HepG2 (cell line): ENCODE data around the gene EFNA4. TPM values are rescaled to one million over a fixed set of nuclear protein-coding genes. Genes with fewer than 3 reads are reported as not detected.

Source experiments
- HIVEP1 ChIP-seq: sonication (generic); formaldehyde crosslinking; IDR thresholded peaks from 2 replicates; pipeline ENCODE4 v1.4.0; 2020; ENCODE audit warnings: mild to moderate bottlenecking, missing genetic modification reagents
- HMGXB4 ChIP-seq, 2 experiments: sonication (generic) in 1 of 2; formaldehyde crosslinking in 1 of 2; IDR thresholded peaks; 2 replicates each; pipeline versions ENCODE4 v1.4.0 to v1.6.1; 2018 to 2020; ENCODE audit warnings: missing genetic modification reagents in 2 of 2, borderline replicate concordance in 1 of 2, low read depth in 1 of 2, mild to moderate bottlenecking in 1 of 2, missing biosample characterization in 1 of 2
- MXD3 ChIP-seq: IDR thresholded peaks from 2 replicates; pipeline ENCODE4 v1.6.1; 2016; ENCODE audit warnings: mild to moderate bottlenecking, missing biosample characterization, missing genetic modification reagents
- NFKB2 ChIP-seq: sonication (generic); formaldehyde crosslinking; IDR thresholded peaks from 2 replicates; pipeline ENCODE4 v1.4.0; 2020; ENCODE audit warnings: missing genetic modification reagents, borderline replicate concordance
- PCBP1 ChIP-seq: fragments of 200-400 bp; formaldehyde crosslinking; IDR thresholded peaks from 2 replicates; pipeline ENCODE4 v1.6.1; 2017; ENCODE audit warnings: mild to moderate bottlenecking, low read depth, low read length, borderline replicate concordance
- PRPF4 ChIP-seq: fragments of 200-400 bp; formaldehyde crosslinking; IDR thresholded peaks from 2 replicates; pipeline ENCODE4 v1.6.1; 2016; ENCODE audit warnings: low read length, low read depth; ENCODE audit not compliant: poor library complexity, severe bottlenecking
- RXRB ChIP-seq: IDR thresholded peaks from 2 replicates; pipeline ENCODE4 v1.6.1; 2016; ENCODE audit warnings: borderline replicate concordance, missing genetic modification reagents, missing compliant biosample characterization
- SSRP1 ChIP-seq: IDR thresholded peaks from 2 replicates; pipeline ENCODE4 v1.6.1; 2016; ENCODE audit warnings: control low read depth
- ZBED4 ChIP-seq: sonication (generic); formaldehyde crosslinking; IDR thresholded peaks from 2 replicates; pipeline ENCODE4 v1.4.0; 2020; ENCODE audit warnings: missing genetic modification reagents, borderline replicate concordance
- ZNF503 ChIP-seq: sonication (generic); formaldehyde crosslinking; IDR thresholded peaks from 2 replicates; pipeline ENCODE4 v1.4.0; 2020; ENCODE audit warnings: missing genetic modification reagents
- ZNF644 ChIP-seq: IDR thresholded peaks from 2 replicates; pipeline ENCODE4 v1.6.1; 2016; ENCODE audit warnings: low read depth
- polyA plus RNA-seq, 8 experiments: library from polyadenylated mRNA; depleted of rRNA in 3 of 8; stranded (reverse) in 7 of 8; unstranded in 1 of 8; fragments of >200 nt; fragmentation: Illumina TruSeq in 4 of 8; extraction: Trizol in 4 of 8; gene quantifications; 2 replicates each; pipeline versions ENCODE4 v1.2.1 to v1.2.3, GENCODE V29; 2011 to 2016; ENCODE audit warnings: low read depth in 4 of 8, missing spikeins in 1 of 8, mixed read lengths in 1 of 8; ENCODE audit not compliant: insufficient read depth in 1 of 8
- total RNA-seq, 5 experiments: library from RNA; depleted of rRNA; stranded (reverse); fragments of >200 nt; fragmentation: Illumina TruSeq; extraction: Trizol; gene quantifications; 2 replicates each; pipeline ENCODE4 v1.2.3, GENCODE V29; 2016; ENCODE audit warnings: low read depth in 1 of 5
- TF ChIP-seq, protein P1 (sequence below): sonication (generic); formaldehyde crosslinking; IDR thresholded peaks from 2 replicates; pipeline ENCODE4 v1.5.0; 2020; ENCODE audit warnings: missing genetic modification reagents, mild to moderate bottlenecking, borderline replicate concordance
- TF ChIP-seq, protein P2 (sequence below): sonication (generic); formaldehyde crosslinking; conservative IDR thresholded peaks from 2 replicates; pipeline ENCODE4 v1.8.0; 2022; ENCODE audit warnings: low read depth, missing genetic modification reagents

The EFNA4 gene
- total and polyA plus RNA-seq, 2 of the 13 experiments (the other 11 are each of a cell fraction or from before 2014, with no cell fraction given), result 12.0 to 17.2 TPM

DNA sequence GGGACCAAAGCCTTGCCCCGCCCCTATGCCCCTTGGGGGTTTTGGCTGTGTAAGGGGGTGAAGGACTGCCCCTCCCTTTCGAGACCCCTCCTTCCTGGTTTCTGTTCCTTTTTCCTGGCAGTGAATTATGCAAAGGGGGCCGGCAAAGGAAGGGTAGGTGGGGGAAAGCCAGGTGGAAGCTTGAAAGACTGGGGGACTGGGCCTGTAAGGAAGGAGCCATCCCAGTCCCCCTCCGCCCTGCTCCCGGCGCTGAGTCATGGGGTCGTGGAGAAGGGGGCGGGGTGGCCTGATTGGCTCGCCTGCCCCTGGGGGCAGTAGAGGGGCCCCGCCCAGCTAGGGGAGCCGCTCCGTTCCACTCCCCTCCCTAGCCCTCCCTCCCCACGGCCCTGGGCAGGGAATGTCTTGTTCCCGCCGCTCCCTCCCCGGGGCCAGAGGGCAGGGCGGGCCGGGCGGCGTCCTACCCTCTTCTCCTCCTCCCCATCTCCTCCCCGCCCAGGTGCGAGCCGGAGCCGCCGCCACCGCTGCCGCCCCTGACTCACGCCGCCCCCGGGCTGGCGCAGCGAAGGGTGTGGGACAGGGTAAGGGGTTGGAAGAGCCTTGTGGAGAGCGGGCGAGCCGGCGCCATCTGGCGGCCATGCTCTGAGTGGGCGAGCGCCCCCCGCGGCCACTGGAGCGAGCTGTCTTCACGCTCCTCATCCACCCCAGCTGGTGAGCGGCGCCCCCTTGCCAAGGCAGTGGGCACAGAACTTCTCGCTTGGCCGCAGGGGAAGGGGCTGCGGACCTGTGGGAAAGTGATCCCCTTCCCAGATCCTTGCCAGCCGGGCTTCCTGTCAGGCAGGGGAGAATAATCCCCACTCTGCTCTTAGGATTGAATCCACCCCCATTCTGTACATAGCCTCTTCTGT is 46.2 kb upstream of the EFNA4 start (continued):
- TF ChIP-seq, protein P1, sequence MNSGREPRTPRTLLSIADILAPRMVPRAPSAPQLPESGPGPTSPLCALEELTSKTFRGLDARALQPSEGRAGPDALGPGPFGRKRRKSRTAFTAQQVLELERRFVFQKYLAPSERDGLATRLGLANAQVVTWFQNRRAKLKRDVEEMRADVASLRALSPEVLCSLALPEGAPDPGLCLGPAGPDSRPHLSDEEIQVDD (CRISPR knock-in tag), result no peak
- TF ChIP-seq HMGXB4 (CRISPR knock-in tag; IDR thresholded peaks at IDR 0.05; ENCODE audit: borderline replicate concordance in 1 of 2, low read depth in 1 of 2), result peak; percentile 99
- TF ChIP-seq NFKB2 (CRISPR knock-in tag), result peak; percentile 85; the same call in 1 of the 2 replicates
- peak; percentile 87 for TF ChIP-seq MXD3
- no peak for TF ChIP-seq PRPF4
- TF ChIP-seq HIVEP1, result peak; percentile 85
- peak; percentile 84; the same call in 1 of the 2 replicates for TF ChIP-seq ZNF503 (CRISPR knock-in tag)
- TF ChIP-seq PCBP1, result 0 out of 2 replicates have a peak, but pooled peaks have one; percentile 30
- 0 out of 2 replicates have a peak, but pooled peaks have one; percentile 12 for TF ChIP-seq ZNF644 (CRISPR knock-in tag)
- peak; percentile 75; the same call in 1 of the 2 replicates for TF ChIP-seq ZBED4 (CRISPR knock-in tag)
- TF ChIP-seq, protein P2, sequence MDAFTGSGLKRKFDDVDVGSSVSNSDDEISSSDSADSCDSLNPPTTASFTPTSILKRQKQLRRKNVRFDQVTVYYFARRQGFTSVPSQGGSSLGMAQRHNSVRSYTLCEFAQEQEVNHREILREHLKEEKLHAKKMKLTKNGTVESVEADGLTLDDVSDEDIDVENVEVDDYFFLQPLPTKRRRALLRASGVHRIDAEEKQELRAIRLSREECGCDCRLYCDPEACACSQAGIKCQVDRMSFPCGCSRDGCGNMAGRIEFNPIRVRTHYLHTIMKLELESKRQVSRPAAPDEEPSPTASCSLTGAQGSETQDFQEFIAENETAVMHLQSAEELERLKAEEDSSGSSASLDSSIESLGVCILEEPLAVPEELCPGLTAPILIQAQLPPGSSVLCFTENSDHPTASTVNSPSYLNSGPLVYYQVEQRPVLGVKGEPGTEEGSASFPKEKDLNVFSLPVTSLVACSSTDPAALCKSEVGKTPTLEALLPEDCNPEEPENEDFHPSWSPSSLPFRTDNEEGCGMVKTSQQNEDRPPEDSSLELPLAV (CRISPR knock-in tag), result no peak
- peak; percentile 63 for TF ChIP-seq RXRB (CRISPR knock-in tag)
- peak; percentile 84; the same call in 1 of the 2 replicates for TF ChIP-seq SSRP1 (CRISPR knock-in tag)
